HUES6 (cell line): ENCODE measurements around the gene RAB3C.
"Not testable (repeated sequence)": the region's sequence is repeated elsewhere in the genome, so short reads cannot be mapped to it uniquely, and the experiment has no call there.

Experiments used
- H3K27ac ChIP-seq: 2 replicates; pipeline ENCODE4 v1.7.0; 2013; ENCODE audit warnings: low read depth, mild to moderate bottlenecking, low read length, inconsistent platforms
- H3K27me3 ChIP-seq: 2 replicates; pipeline ENCODE4 v1.6.1; 2013; ENCODE audit warnings: low read length; ENCODE audit not compliant: control insufficient read depth, insufficient read depth
- H3K36me3 ChIP-seq: 2 replicates; pipeline ENCODE4 v1.6.1; 2013; ENCODE audit warnings: low read length; ENCODE audit not compliant: control insufficient read depth, insufficient read depth
- H3K4me1 ChIP-seq: 2 replicates; pipeline ENCODE4 v1.6.1; 2013; ENCODE audit warnings: low read length; ENCODE audit not compliant: control insufficient read depth, insufficient read depth
- H3K4me3 ChIP-seq: 2 replicates; pipeline ENCODE4 v1.5.1; 2013; ENCODE audit warnings: low read depth, low read length
- H3K9ac ChIP-seq: one replicate; pipeline ENCODE4 v1.6.1; 2013; ENCODE audit warnings: mild to moderate bottlenecking, low read length
- H3K9me3 ChIP-seq: 2 replicates; pipeline ENCODE4 v1.6.1; 2013; ENCODE audit warnings: low read depth, low read length; ENCODE audit not compliant: control insufficient read depth, insufficient read depth

RAB3C gene

GRCh38 chr5:58677650-58678049 lies 94.8 kb downstream of the RAB3C start:
- Histone ChIP-seq H3K9me3 (no peaks in the 10 kb centered on the region), H3K36me3 (no peaks in the 10 kb centered on the region), H3K4me3 (no peak overlapping the region), H3K27me3 (no peaks in the 10 kb centered on the region), H3K4me1 (no peaks in the 10 kb centered on the region; the same call in 1 of the 2 replicates), H3K27ac (no peak overlapping the region), H3K9ac (no peak overlapping the region)

GRCh38 chr5:58680503-58680902 lies 97.6 kb downstream of the RAB3C start:
- Histone ChIP-seq H3K4me1 (no peaks in the 10 kb centered on the region; the same call in 1 of the 2 replicates), H3K36me3 (no peaks in the 10 kb centered on the region), H3K27ac (no peak overlapping the region), H3K4me3 (no peak overlapping the region), H3K27me3 (no peaks in the 10 kb centered on the region), H3K9me3 (no peaks in the 10 kb centered on the region), H3K9ac (no peak overlapping the region)

- H3K36me3 ChIP-seq: no peaks in the 10 kb centered on the region
- H3K27ac ChIP-seq: no peak overlapping the region
Observed at GRCh38 chr5:58681943-58682342, 99.1 kb downstream of the RAB3C start.

GRCh38 chr5:58683567-58683966 lies 100.7 kb downstream of the RAB3C start:
- H3K9me3 ChIP-seq: no peaks in the 10 kb centered on the region
- no peak overlapping the region for H3K27ac ChIP-seq

More at GRCh38 chr5:58681943-58682342, 99.1 kb downstream of the RAB3C start:
- Histone ChIP-seq H3K9me3 (no peaks in the 10 kb centered on the region), H3K4me3 (no peak overlapping the region), H3K27me3 (no peaks in the 10 kb centered on the region), H3K4me1 (no peaks in the 10 kb centered on the region), H3K9ac (no peak overlapping the region)

GRCh38 chr5:58687079-58687478 lies 104.2 kb downstream of the RAB3C start:
- no peaks in the 10 kb centered on the region for H3K9me3 ChIP-seq
- no peak overlapping the region for H3K4me3 ChIP-seq
- H3K9ac ChIP-seq: no peak overlapping the region
- H3K27ac ChIP-seq: no peak overlapping the region
- H3K27me3 ChIP-seq: no peaks in the 10 kb centered on the region
- H3K4me1 ChIP-seq: no peaks in the 10 kb centered on the region
- H3K36me3 ChIP-seq: no peaks in the 10 kb centered on the region

More at GRCh38 chr5:58683567-58683966, 100.7 kb downstream of the RAB3C start:
- Histone ChIP-seq H3K36me3 (no peaks in the 10 kb centered on the region), H3K9ac (no peak overlapping the region), H3K4me1 (no peaks in the 10 kb centered on the region), H3K4me3 (no peak overlapping the region), H3K27me3 (no peaks in the 10 kb centered on the region)

GRCh38 chr5:58687595-58687994 lies 104.7 kb downstream of the RAB3C start:
- Histone ChIP-seq H3K27ac (no peak overlapping the region), H3K4me3 (no peak overlapping the region), H3K9ac (no peak overlapping the region), H3K9me3 (no peaks in the 10 kb centered on the region), H3K4me1 (no peaks in the 10 kb centered on the region), H3K36me3 (no peaks in the 10 kb centered on the region), H3K27me3 (no peaks in the 10 kb centered on the region)

GRCh38 chr5:58699088-58699761 lies 116.3 kb downstream of the RAB3C start:
- H3K27ac ChIP-seq, H3K4me3 ChIP-seq, H3K36me3 ChIP-seq, H3K9ac ChIP-seq, H3K9me3 ChIP-seq, H3K27me3 ChIP-seq, H3K4me1 ChIP-seq: not testable (repeated sequence)

GRCh38 chr5:58699762-58700118 lies 116.9 kb downstream of the RAB3C start:
- no peaks in the 10 kb centered on the region for H3K36me3 ChIP-seq
- H3K27me3 ChIP-seq: no peaks in the 10 kb centered on the region
- no peak overlapping the region for H3K9ac ChIP-seq
- H3K4me1 ChIP-seq: peaks cover 7% of the 10 kb centered on the region; the same call in 1 of the 2 replicates
- peaks cover 3% of the 10 kb centered on the region; the same call in 1 of the 2 replicates for H3K9me3 ChIP-seq
- H3K27ac ChIP-seq: no peak overlapping the region
- no peak overlapping the region for H3K4me3 ChIP-seq

GRCh38 chr5:58703925-58704555 lies 121.2 kb downstream of the RAB3C start:
- no peak overlapping the region for H3K27ac ChIP-seq
- H3K4me3 ChIP-seq: no peak overlapping the region
- H3K36me3 ChIP-seq: no peaks in the 10 kb centered on the region
- peaks cover 3% of the 10 kb centered on the region; the same call in 1 of the 2 replicates for H3K9me3 ChIP-seq
- H3K27me3 ChIP-seq: no peaks in the 10 kb centered on the region
- H3K4me1 ChIP-seq: peaks cover 7% of the 10 kb centered on the region; the same call in 1 of the 2 replicates
- H3K9ac ChIP-seq: no peak overlapping the region

- no peak overlapping the region for H3K9ac ChIP-seq
- no peaks in the 10 kb centered on the region for H3K4me1 ChIP-seq
- no peak overlapping the region for H3K27ac ChIP-seq
- H3K4me3 ChIP-seq: no peak overlapping the region
- no peaks in the 10 kb centered on the region for H3K36me3 ChIP-seq
- H3K9me3 ChIP-seq: no peaks in the 10 kb centered on the region
- no peaks in the 10 kb centered on the region for H3K27me3 ChIP-seq
Observed at GRCh38 chr5:58706736-58707135, 123.9 kb downstream of the RAB3C start.

GRCh38 chr5:58708456-58708855 lies 125.6 kb downstream of the RAB3C start:
- Histone ChIP-seq H3K4me3 (no peak overlapping the region), H3K36me3 (no peaks in the 10 kb centered on the region), H3K27ac (no peak overlapping the region), H3K9me3 (no peaks in the 10 kb centered on the region), H3K9ac (no peak overlapping the region), H3K4me1 (no peaks in the 10 kb centered on the region), H3K27me3 (no peaks in the 10 kb centered on the region)
